Esophagus mucosa (tissue), 1 donor: Measurements from ENCODE around the gene CAST. TPM values are rescaled to one million over a fixed set of nuclear protein-coding genes. Genes with fewer than 3 reads are reported as not detected.
"Not testable (repeated sequence)": the region's sequence is repeated elsewhere in the genome, so short reads cannot be mapped to it uniquely, and the experiment has no call there.

Experiments
- ATAC-seq: fragments of 200-7000 bp; cut with Tn5 transposase; one replicate; pipeline ENCODE4 v1.9.1; 2020
- total RNA-seq: library from RNA; stranded (reverse); gene quantifications from one replicate; pipeline ENCODE4 v1.2.4, GENCODE V29; 2023
- donor health status: DM: yes; HTN: yes; CAD: no.

Gene CAST
- total RNA-seq, 1 donor from 2014 or later: 433 TPM

GRCh38 chr5:96785326-96786109 lies 123.3 kb downstream of the CAST start:
- no peak for ATAC-seq

DNA sequence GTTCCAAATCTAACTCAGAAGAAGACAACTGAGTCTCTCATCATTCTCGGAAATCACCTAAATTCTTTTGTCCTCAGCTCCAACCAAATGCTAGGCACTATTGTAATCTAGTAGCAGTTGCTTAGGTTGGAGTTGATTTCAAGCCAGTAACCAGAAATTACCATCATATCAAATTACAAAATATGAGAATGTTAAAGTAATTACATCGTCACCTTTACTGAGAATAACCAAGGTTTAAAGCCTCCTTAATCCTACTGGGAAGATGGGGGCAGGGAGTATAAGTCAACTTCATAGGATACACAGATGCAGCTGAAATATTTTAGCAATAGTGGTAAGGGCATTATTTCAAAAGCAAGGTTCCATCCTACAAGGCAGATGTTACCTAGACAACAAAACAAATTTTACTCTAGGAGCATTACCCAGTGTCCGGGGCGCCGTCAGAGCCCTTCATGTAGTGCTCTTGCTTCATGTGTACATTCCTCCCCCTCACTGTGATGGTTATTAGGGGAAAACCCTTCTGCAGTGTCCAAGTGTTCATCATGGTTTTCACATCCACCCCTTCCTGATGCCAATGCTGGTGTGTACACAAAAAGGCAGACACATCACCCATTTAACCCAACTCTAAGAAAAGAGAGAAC lies 126.1 kb downstream of the CAST start:
- peak; percentile 35 for ATAC-seq

DNA sequence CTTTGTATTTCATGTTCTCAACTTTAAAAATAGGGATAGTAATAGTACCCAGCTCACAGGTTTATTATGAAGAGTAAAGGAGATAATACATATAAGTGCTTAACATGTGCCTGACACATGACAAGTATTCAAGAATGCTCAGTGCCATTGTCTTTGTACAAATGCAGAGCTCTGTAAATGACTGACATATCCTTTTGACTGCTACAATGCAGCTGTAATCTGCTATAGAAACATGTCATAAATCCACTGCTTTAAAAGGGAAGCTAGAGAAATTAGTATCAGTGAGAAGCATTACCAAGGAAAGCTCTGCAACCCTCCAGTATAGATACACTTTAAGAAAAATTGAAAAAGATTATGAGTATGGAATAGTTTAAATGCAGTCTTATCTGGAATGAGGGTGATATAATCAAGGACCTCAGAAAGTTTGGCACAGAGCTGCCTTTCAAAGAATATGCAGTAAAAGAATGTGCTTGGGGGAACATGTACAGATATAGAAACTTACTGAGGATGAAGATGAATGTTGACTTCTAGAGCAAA lies 127.7 kb downstream of the CAST start:
- ATAC-seq: no peak

GRCh38 chr5:96790961-96791504 lies 128.9 kb downstream of the CAST start:
- peak; percentile 43 for ATAC-seq

GRCh38 chr5:96794757-96795156 lies 132.6 kb downstream of the CAST start:
- no peak for ATAC-seq

DNA sequence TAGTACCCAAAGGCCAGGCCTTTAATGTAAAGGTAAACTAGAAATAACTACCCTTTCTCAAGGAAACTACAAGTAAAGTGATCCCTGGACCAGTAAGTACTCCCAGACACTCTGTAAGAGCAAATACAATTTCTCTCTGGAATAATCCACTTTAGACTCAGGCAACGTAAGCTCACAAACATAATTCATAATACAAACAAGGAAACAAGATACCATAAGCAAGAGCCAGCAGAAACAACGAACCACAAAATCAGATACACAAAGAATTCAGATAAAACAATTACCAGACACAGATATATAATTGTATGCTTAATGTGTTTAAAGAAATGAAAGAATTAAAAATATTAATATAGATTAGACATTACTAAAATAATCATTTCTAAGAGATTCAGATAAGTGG lies 133.4 kb downstream of the CAST start:
- ATAC-seq: no peak

DNA sequence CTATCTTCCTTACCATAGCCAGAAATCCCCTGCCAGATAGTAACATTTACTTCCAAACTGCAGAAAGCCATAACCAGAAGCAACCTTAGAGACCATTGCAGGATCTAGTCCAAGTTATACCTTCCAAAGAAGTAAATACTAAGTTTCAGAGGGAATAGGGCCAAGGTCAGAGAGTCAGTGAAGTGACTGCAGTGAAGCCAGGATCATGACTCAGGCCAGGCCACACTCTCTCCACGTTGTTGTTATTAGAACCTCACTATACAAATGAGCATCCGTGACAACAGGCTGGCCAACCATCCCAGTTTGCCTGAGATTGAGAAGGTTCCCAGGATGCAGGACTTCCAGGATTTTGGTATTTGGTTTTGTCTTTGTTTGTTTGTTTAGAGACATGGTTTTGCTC lies 134.3 kb downstream of the CAST start:
- no peak for ATAC-seq

GRCh38 chr5:96801718-96802117 lies 139.5 kb downstream of the CAST start:
- not testable (repeated sequence) for ATAC-seq

GRCh38 chr5:96807075-96807654 lies 145.0 kb downstream of the CAST start:
- peak; percentile 70 for ATAC-seq

DNA sequence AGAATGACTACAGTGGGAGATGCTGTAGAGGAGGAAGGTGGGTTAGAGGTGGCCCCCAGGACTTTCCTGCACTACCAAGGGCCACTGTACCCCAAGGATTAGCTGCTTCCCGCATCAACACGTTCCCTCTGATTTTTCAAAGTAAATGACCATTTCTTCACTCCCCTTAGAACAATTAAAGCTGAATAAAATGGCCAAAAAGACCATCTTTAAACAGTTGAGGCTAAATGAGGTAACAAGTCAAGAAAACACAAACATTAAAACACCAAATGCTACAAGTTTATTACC lies 146.3 kb downstream of the CAST start:
- ATAC-seq: no peak

- ATAC-seq: no peak
These were observed 146.8 kb downstream of the CAST start for GRCh38 chr5:96808868-96809558.

- no peak for ATAC-seq
These were observed 147.7 kb downstream of the CAST start for GRCh38 chr5:96809921-96810320.

- no peak for ATAC-seq
These were observed 150.7 kb downstream of the CAST start for GRCh38 chr5:96812851-96813250.

DNA sequence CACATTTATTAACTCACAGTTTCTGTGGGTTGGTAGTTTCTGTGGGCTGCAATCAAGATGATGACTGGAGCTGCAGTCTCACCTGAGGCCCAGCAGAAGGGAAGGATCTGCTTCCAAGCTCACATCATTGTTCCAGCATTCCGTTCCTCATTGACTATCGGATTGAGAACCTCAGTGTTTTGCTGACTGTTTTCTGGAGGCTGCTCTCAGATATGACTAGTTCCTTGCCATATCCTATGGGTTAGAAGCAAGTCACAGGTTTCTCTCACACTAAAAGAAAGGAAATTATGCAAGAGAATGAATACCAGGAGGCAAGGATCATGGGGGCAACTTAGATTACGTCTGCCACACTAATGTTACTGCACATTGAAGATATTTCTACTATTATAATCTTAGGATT lies 151.9 kb downstream of the CAST start:
- no peak for ATAC-seq

GRCh38 chr5:96816411-96816939 lies 154.3 kb downstream of the CAST start:
- ATAC-seq: peak; percentile 61

- peak; percentile 22 for ATAC-seq
These were observed 154.8 kb downstream of the CAST start for GRCh38 chr5:96816991-96817390.

- no peak for ATAC-seq
These were observed 155.3 kb downstream of the CAST start for GRCh38 chr5:96817506-96817905.

- ATAC-seq: no peak
These were observed 156.1 kb downstream of the CAST start for GRCh38 chr5:96818125-96818788.

- ATAC-seq: no peak
These were observed 157.6 kb downstream of the CAST start for GRCh38 chr5:96819806-96820205.

DNA sequence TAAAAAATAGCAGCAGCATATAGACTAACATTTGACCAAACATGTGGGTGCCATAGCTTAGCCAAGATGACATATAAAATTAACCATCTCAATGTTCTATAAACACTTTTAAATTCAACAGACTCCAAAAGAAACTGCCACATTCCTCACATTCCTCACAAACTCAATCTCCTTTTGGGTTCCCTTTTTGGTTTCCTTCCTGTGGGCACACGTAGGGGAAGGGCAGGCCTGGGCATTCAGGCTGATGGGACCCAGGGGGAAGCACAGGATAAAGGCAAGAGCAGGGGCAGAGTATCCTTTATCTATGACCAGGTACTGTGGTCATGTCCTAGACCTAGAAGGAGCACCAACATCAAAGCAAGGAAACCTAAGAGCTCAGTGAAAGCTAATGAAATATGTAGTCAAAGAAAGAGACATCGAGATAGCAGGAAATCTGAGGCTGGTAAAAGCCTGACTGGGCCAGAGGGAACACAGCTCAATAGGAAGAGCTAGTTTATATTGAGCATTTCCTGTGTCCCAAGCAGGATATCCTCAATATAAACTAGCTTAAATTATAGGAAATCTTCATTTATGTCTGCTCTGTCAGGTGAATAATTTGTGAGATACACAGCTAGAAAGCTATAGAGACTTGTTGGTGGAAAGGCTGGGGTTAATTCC lies 159.2 kb downstream of the CAST start:
- ATAC-seq: no peak

GRCh38 chr5:96822686-96823459 lies 160.7 kb downstream of the CAST start:
- ATAC-seq: no peak
